Left renal pelvis (tissue), 4 donors: Measurements from ENCODE around the gene BRPF3. TPM values are rescaled to one million over a fixed set of nuclear protein-coding genes. Genes with fewer than 3 reads are reported as not detected.

Experiments used
- DNase-seq, 4 donors: peaks; one replicate each; pipeline ENCODE4 v3.0.0-alpha.2; 2013; ENCODE audit warnings: low read depth in 4 of 4, low spot score in 3 of 4
- polyA plus RNA-seq, 4 donors: library from polyadenylated mRNA; unstranded; fragments of 120-200 nt; gene quantifications; one replicate each; pipeline ENCODE4 v1.2.1, GENCODE V29; 2013; ENCODE audit not compliant: insufficient read length in 4 of 4

BRPF3 gene
- 10 to 100 TPM; 44.8 to 54.8 (median 46.7) TPM for polyA plus RNA-seq

- DNase-seq, result peak; percentile 52 to 63 (median 60)
Measured at GRCh38 chr6:36196113-36196879, at the start of gene BRPF3. Gene BRPF3, plus strand, starts transcription at chr6:36196744. Its CDS starts 3,579 bp downstream, at chr6:36200323.

DNA sequence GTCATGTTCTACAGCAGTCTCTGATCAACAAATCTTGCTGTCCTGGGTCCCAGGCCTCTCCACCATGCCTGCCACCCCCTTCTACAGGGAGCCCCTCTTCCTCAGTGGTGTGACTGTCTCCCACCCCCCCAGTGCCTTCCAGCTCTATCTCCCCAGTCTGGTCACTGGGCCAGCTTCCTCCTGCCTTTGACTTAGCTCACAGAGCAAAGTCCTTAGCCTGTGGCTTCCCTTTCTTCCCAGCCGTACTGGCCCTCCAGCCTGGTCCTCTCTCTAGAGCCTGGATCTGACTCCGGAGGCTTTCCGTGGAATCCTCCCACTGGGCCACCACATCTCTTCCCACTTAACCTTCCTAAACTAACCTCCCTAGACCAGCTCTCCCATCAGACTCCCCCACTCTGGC lies 49.2 kb upstream of the BRPF3 start:
- DNase-seq, result no peak

- DNase-seq, result no peak
Measured at GRCh38 chr6:36149476-36149875, 47.1 kb upstream of the BRPF3 start.

GRCh38 chr6:36150283-36150682 lies 46.3 kb upstream of the BRPF3 start:
- no peak for DNase-seq

- no peak for DNase-seq
Measured at GRCh38 chr6:36154286-36154685, 42.3 kb upstream of the BRPF3 start.

DNA sequence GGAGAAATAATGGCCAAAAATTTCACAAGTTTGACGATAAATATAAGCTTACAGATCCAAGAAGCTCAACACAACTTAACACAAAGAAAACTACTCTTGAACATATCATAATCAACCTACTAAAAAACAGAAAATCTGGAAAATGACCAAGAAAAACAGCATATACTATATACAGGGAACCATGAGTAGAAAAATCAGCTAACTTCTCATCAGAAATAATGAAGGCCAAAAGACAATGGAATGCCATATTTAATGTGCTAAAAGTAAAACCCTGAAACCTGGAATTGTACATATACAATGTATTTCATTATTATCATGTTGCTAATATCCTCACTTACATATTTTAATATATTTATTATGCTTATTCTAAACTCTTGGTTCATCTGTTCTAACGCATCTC lies 40.9 kb upstream of the BRPF3 start:
- no peak for DNase-seq

DNA sequence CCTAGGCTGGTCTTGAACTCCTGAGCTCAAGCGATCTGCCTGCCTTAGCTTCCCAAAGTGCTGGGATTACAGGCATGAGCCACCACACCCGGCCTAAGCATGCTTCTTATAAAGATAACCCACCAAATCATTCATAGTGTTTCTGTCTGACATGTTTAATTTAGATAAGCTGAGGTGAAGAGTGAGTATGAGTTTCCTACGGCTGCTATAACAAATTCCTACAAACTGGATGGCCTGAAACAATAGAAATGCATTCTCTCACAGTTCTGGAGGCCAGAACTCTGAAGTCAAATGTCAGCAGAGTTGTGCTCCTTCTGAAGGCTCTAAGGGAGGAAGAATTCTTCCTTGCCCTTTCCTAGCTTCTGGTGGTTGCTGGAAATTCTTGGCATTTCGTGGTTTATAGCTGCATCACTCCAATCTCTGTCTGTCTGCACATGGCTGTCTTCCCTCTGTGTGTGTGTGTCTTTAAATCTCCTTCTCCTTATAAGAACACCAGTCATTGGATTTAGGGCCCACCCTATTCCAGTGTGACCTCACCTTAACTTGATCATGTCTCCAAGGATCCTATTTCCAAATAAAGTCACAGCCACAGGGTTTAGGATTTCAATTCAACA lies 36.3 kb upstream of the BRPF3 start:
- no peak for DNase-seq

DNA sequence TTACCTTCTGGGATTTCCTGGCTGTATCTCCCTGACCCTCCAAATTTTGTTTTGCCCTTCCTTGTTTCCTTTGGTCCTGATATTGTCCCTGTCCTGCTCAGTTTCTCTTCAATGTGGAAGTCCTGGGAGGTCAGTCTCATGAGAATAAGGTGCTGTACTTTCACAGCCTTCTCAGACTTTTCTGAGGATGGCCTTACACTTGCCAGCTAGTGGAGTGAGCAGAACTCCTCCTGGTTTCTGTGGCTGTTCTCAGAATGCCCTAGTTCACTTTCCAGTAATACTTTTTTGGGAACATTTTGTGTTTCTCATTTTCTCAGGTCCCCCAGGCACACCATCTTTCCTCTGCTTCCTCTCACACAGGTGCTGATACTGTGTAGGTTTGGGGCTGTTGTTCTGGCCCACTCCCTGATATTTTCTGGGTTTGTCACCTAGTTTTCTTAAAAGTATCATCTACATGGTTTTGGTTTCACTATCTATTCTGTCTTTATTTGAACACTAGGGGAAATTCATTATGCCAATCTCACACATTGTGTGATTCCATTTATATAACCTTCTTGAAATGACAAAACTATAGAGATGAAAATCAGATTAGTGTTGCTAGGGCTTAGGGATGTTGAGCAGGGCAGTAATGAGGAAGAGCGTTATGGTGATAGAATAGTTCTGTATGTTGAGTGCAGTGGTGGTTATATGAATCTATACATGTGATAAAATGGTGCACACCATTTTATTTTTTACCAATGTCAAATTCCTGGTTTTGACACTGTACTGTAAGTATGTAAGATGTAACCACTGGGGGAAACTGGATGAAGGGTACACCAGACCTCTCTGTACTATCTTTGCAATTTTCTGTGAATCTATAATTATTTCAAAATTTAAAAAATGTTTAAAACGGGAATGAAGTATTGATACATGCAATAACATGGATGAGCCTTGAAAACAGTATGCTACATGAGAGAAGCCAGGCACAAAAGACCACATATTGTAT lies 27.2 kb upstream of the BRPF3 start:
- no peak for DNase-seq

- DNase-seq, result no peak
Measured at GRCh38 chr6:36170704-36171103, 25.8 kb upstream of the BRPF3 start.

GRCh38 chr6:36171573-36171972 lies 25.0 kb upstream of the BRPF3 start:
- no peak for DNase-seq

DNA sequence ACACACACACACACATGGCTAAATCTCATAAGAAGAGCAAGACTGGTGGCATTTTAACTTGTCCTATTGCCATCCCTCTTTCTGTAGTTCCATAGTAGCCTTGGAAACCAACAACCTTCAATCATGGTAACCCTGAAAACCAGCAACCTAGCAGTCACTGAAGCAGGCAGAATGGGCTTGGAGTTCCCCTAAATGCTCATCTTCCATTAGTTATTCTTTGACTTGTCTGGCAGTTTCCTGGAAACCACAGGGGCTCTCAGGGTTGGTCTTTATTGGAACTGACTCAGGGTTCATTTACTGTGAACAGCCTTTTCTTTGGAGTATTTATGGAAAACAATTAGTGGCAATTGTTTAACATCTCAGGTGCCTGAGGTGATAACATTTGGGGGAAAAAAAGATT lies 19.4 kb upstream of the BRPF3 start:
- no peak for DNase-seq

DNA sequence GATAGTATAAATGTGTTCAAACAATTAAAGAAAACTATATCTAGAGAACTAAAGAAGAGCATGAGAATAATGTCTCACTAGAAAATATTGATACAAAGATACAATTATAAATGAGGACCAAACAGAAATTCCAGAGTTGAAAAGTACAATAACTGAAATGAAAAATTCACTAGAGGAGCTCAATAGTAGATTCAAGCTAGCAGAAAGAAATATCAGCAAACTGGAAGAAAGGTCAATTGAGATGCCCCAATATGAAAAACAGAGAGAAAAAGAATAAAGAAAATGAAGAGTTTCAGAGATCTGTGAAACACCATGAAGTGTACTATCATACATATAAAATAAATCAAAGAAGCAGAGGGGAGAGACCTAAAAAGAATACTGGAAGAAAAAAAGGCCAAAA lies 18.0 kb upstream of the BRPF3 start:
- DNase-seq, result no peak

DNA sequence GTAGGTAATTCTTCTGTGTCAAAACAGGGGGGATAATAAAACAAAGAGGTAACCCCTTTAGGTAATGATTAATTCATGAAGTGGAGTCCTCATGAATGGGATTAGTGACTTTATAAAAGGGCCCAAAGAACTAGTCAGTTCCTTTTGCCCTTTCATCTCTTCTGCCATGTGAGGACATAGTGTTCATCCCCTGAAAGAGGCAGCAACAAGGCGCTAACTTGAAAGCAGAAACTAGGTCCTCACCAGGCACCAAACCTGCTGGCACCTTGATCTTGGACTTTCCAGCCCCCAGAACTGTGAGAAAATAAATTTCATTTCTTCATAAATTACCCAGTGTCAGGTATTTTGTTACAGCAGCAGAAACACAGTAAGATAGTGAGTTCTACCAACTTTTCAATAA lies 16.4 kb upstream of the BRPF3 start:
- no peak for DNase-seq

DNA sequence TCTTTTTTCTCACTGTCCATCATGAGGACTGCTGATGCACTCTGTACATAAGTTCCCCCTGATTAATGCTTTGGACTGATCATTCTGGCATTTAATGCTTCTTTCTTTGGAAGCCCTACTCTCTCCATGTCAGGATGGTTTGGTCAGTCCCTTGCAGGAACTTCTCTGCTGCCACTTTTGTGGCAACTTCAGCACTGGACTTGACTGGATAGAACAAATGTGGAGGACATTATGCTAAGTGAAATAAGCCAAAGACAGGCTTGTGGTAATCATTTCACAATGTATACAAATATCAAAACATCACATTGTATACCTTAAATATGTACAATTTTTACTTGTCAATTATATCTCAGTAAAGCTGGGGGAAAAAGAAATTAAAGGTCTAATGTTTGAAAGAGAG lies 12.2 kb upstream of the BRPF3 start:
- no peak for DNase-seq

DNA sequence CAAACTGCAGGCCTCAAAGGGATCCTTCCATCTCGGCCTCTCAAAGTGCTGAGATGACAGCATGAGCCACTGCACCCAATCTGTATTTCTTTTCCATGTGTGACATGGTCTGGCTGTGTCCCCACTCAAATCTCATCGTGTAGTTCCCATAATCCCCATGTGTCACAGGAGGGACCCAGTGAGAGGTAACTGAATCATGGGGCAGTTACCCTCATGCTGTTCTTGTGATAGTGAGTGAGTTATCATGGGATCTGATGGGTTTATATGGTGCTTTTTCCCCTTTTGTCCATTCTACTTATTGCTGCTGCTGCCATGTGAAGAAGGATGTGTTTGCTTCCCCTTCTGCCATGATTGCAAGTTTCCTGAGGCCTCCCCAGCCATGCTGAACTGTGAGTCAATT lies 10.3 kb upstream of the BRPF3 start:
- DNase-seq, result no peak

DNA sequence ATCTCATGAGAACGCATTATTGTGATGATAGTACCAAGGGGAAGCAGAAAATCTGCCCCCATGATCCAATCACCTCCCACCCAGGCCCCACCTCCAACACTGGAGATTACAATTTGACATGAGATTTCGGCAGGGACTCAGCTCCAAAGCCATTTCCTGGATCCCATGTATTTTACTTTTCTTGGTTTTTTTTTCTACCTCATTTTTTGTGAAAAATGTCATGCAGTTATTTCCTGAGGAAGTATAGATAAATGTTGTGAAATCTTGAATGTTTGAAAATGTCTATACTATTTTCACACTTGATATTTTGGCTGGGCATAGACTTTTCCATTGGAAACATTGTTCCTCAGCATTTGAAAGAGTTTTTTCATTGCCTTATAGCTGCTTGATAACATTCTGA lies 9.1 kb upstream of the BRPF3 start:
- no peak for DNase-seq

GRCh38 chr6:36195471-36196112 lies 952 bp upstream of the BRPF3 start:
- peak in 1 of 4 donors; percentile 33 for DNase-seq

DNA sequence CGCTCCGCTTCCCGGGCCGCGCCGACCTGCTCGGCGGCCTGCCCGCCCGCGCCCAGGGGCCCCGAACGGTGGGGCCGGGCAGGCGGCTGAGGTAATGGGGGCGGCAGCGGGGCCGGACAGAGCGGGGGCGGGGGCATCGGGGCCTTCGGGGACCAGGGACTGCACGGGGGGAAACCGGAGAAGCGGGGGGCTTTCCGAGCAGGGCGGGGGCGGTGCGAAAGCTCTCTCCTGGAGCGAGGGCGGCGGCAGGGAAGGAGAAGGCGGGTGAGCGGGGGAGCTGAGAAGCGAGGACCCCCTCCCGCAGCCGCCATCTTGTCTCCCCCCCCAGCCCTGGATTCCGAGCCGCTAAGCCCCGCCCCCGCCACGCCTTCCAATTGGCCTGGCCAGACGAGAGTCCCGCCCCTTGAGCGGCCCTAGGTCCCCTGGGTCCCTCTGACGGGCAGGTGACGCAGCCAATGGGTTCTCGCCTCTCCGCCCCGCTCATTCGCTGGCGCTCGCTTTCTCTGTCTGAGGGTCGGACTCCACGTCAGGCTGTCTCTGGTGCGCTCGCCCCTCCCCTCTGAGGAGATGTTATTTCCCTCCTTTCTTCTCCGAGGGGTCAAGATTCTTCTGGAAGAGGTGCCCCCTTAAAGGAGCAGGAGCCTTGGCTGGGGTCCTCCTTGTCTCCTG lies 470 bp downstream of the BRPF3 start:
- peak; percentile 94 to 96 (median 96) for DNase-seq

GRCh38 chr6:36197739-36198221 lies 1.2 kb downstream of the BRPF3 start:
- DNase-seq, result no peak

- DNase-seq, result no peak
Measured at GRCh38 chr6:36198986-36199385, 2.4 kb downstream of the BRPF3 start.
